ENCODE data around the gene NEAT1.
A peak's percentile ranks its signal among the peaks of the same experiment; 100 is the strongest.

Gene NEAT1

GRCh38 chr11:65432100-65432650 is 9.6 kb downstream of the NEAT1 start:
- TF ChIP-seq TAF1 (IDR thresholded peaks at IDR 0.05; ENCODE audit: borderline replicate concordance, insufficient read depth, low read length) (no peak), REST (IDR thresholded peaks at IDR 0.05; ENCODE audit: insufficient read depth in 1 of 2, low read depth in 2 of 2, low read length in 2 of 2) (no peak), SIN3A (IDR thresholded peaks at IDR 0.05; ENCODE audit: borderline replicate concordance, insufficient read depth, low read length) (no peak), POLR2AphosphoS5 (IDR thresholded peaks at IDR 0.05; ENCODE audit: low read depth, low read length) (no peak), FOXP2 (optimal IDR thresholded peaks at IDR 0.05; ENCODE audit: borderline replicate concordance, extremely low read depth, extremely low read length, insufficient read depth) (no peak)

- TF ChIP-seq REST (IDR thresholded peaks at IDR 0.05; ENCODE audit: insufficient read depth in 1 of 2, low read depth in 2 of 2, low read length in 2 of 2) (no peak), FOXP2 (optimal IDR thresholded peaks at IDR 0.05; ENCODE audit: borderline replicate concordance, extremely low read depth, extremely low read length, insufficient read depth) (no peak), SIN3A (IDR thresholded peaks at IDR 0.05; ENCODE audit: borderline replicate concordance, insufficient read depth, low read length) (no peak), TAF1 (IDR thresholded peaks at IDR 0.05; ENCODE audit: borderline replicate concordance, insufficient read depth, low read length) (no peak), POLR2AphosphoS5 (IDR thresholded peaks at IDR 0.05; ENCODE audit: low read depth, low read length) (no peak)
These were observed 10.3 kb downstream of the NEAT1 start for GRCh38 chr11:65432686-65433582.

GRCh38 chr11:65433657-65434056 is 11.1 kb downstream of the NEAT1 start:
- TF ChIP-seq REST (IDR thresholded peaks at IDR 0.05; ENCODE audit: insufficient read depth in 1 of 2, low read depth in 2 of 2, low read length in 2 of 2): no peak
- no peak for TF ChIP-seq POLR2AphosphoS5 (IDR thresholded peaks at IDR 0.05; ENCODE audit: low read depth, low read length)
- no peak for TF ChIP-seq FOXP2 (optimal IDR thresholded peaks at IDR 0.05; ENCODE audit: borderline replicate concordance, extremely low read depth, extremely low read length, insufficient read depth)
- no peak for TF ChIP-seq SIN3A (IDR thresholded peaks at IDR 0.05; ENCODE audit: borderline replicate concordance, insufficient read depth, low read length)
- no peak for TF ChIP-seq TAF1 (IDR thresholded peaks at IDR 0.05; ENCODE audit: borderline replicate concordance, insufficient read depth, low read length)

GRCh38 chr11:65434057-65434666 is 11.6 kb downstream of the NEAT1 start:
- TF ChIP-seq FOXP2 (optimal IDR thresholded peaks at IDR 0.05; ENCODE audit: borderline replicate concordance, extremely low read depth, extremely low read length, insufficient read depth) (no peak), POLR2AphosphoS5 (IDR thresholded peaks at IDR 0.05; ENCODE audit: low read depth, low read length) (0 out of 2 replicates have a peak, but pooled peaks have one; percentile 4), REST (IDR thresholded peaks at IDR 0.05; ENCODE audit: insufficient read depth in 1 of 2, low read depth in 2 of 2, low read length in 2 of 2) (no peak)
